Measurements from ENCODE around the gene GPR63.

DNA sequence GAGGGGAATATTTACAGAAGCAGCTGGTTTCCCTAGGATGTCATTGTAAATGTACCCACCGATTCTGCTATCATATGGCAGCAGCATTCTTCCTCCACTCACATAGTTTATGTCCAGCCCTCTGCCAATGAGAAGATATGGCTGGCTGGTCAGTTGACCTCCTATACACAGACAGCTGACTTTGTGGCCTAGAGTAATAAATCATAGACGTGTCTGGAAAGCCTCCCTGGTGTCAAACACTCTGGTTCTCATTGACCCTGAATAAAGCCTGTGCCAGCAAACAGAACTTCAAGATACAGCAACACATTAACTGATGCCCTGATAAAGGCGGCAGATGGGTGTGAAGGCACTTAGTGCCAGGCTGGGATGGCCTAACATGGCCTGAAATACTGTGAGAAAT lies 52.6 kb downstream of the GPR63 start:
- TF ChIP-seq, protein P1, sequence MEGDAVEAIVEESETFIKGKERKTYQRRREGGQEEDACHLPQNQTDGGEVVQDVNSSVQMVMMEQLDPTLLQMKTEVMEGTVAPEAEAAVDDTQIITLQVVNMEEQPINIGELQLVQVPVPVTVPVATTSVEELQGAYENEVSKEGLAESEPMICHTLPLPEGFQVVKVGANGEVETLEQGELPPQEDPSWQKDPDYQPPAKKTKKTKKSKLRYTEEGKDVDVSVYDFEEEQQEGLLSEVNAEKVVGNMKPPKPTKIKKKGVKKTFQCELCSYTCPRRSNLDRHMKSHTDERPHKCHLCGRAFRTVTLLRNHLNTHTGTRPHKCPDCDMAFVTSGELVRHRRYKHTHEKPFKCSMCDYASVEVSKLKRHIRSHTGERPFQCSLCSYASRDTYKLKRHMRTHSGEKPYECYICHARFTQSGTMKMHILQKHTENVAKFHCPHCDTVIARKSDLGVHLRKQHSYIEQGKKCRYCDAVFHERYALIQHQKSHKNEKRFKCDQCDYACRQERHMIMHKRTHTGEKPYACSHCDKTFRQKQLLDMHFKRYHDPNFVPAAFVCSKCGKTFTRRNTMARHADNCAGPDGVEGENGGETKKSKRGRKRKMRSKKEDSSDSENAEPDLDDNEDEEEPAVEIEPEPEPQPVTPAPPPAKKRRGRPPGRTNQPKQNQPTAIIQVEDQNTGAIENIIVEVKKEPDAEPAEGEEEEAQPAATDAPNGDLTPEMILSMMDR (IDR thresholded peaks at IDR 0.05; ENCODE audit: low read depth, low read length, poor library complexity, severe bottlenecking) = no peak
- no peak for TF ChIP-seq EZH2phosphoT487 (IDR thresholded peaks at IDR 0.05; ENCODE audit: borderline replicate concordance, low read length)
